PC-9 (cell line): ENCODE results near the gene TBCD.

Experiments used
- CTCF ChIP-seq: fragments of 200-600 bp; sonication (generic); conservative IDR thresholded peaks from 2 replicates; pipeline ENCODE4 v1.6.1; 2017; ENCODE audit warnings: mixed run types, antibody characterized with exemption, mild to moderate bottlenecking, moderate library complexity
- EZH2 ChIP-seq: fragments of 200-600 bp; sonication (generic); IDR thresholded peaks from 2 replicates; pipeline ENCODE4 v1.8.0; 2017; ENCODE audit warnings: antibody characterized with exemption, low read depth

GRCh38 chr17:82898976-82899514 is 147.2 kb downstream of the TBCD start:
- TF ChIP-seq CTCF: no peak
- TF ChIP-seq EZH2: no peak
